ENCODE results near the gene SCN1A.

The SCN1A gene

GRCh38 chr2:166138144-166138543 lies 10.3 kb upstream of the SCN1A start:
- TF ChIP-seq CTCF (IDR thresholded peaks at IDR 0.05; ENCODE audit: insufficient read depth, low read depth, low read length, missing control alignments), result no peak
- DNase-seq (ENCODE audit: low read depth), result no peak
- H3K4me3 ChIP-seq (ENCODE audit: low read depth, low read length), result no peak overlapping the region

GRCh38 chr2:166137331-166137730 lies 9.5 kb upstream of the SCN1A start:
- TF ChIP-seq CTCF (IDR thresholded peaks at IDR 0.05; ENCODE audit: insufficient read depth, low read depth, low read length, missing control alignments), result no peak
- no peak for DNase-seq (ENCODE audit: low read depth)
- no peak overlapping the region for H3K4me3 ChIP-seq (ENCODE audit: low read depth, low read length)

- no peak overlapping the region for H3K4me3 ChIP-seq (ENCODE audit: low read depth, low read length)
- DNase-seq (ENCODE audit: low read depth), result no peak
- TF ChIP-seq CTCF (IDR thresholded peaks at IDR 0.05; ENCODE audit: insufficient read depth, low read depth, low read length, missing control alignments), result no peak
Measured at GRCh38 chr2:166135849-166136258, 8.0 kb upstream of the SCN1A start.

GRCh38 chr2:166135152-166135848 lies 7.5 kb upstream of the SCN1A start:
- DNase-seq (ENCODE audit: low read depth), result no peak
- no peak for TF ChIP-seq CTCF (IDR thresholded peaks at IDR 0.05; ENCODE audit: insufficient read depth, low read depth, low read length, missing control alignments)

GRCh38 chr2:166134252-166135151 lies 6.7 kb upstream of the SCN1A start:
- no peak for TF ChIP-seq CTCF (IDR thresholded peaks at IDR 0.05; ENCODE audit: insufficient read depth, low read depth, low read length, missing control alignments)
- H3K4me3 ChIP-seq (ENCODE audit: low read depth, low read length), result no peak overlapping the region
- DNase-seq (ENCODE audit: low read depth), result no peak

More at GRCh38 chr2:166135152-166135848, 7.5 kb upstream of the SCN1A start:
- no peak overlapping the region for H3K4me3 ChIP-seq (ENCODE audit: low read depth, low read length)

GRCh38 chr2:166133653-166134052 lies 5.8 kb upstream of the SCN1A start:
- no peak for TF ChIP-seq CTCF (IDR thresholded peaks at IDR 0.05; ENCODE audit: insufficient read depth, low read depth, low read length, missing control alignments)
- no peak for DNase-seq (ENCODE audit: low read depth)
- no peak overlapping the region for H3K4me3 ChIP-seq (ENCODE audit: low read depth, low read length)

Data from GM12865 (cell line).